Osteoblast (primary cell): Measurements from ENCODE around the gene GAR1. TPM values are rescaled to one million over a fixed set of nuclear protein-coding genes. Genes with fewer than 3 reads are reported as not detected.

ENCODE experiments used
- DNase-seq: peaks from one replicate; pipeline ENCODE4 v3.0.0; 2011; ENCODE audit warnings: low spot score, mixed read lengths; ENCODE audit not compliant: insufficient read length; ENCODE audit errors: missing footprints
- H2AFZ ChIP-seq: 2 replicates; pipeline ENCODE4 v1.6.0; 2011; ENCODE audit warnings: mild to moderate bottlenecking, low read length
- H3K27ac ChIP-seq: 2 replicates; pipeline ENCODE4 v1.5.1; 2011; ENCODE audit warnings: mild to moderate bottlenecking, low read depth, low read length, moderate library complexity
- H3K27me3 ChIP-seq: 2 replicates; pipeline ENCODE4 v1.6.0; 2012; ENCODE audit warnings: mild to moderate bottlenecking, control low read depth, inconsistent platforms, low read length, moderate library complexity; ENCODE audit not compliant: insufficient read depth
- H3K36me3 ChIP-seq: 2 replicates; pipeline ENCODE4 v1.5.1; 2011; ENCODE audit warnings: mild to moderate bottlenecking, low read length, control low read depth, moderate library complexity; ENCODE audit not compliant: insufficient read depth
- H3K4me1 ChIP-seq: 2 replicates; pipeline ENCODE4 v1.5.1; 2011; ENCODE audit warnings: mild to moderate bottlenecking, low read length, control low read depth, moderate library complexity; ENCODE audit not compliant: insufficient read depth
- H3K4me2 ChIP-seq: 2 replicates; pipeline ENCODE4 v1.6.0; 2011; ENCODE audit warnings: mild to moderate bottlenecking, low read length; ENCODE audit not compliant: insufficient read depth
- H3K4me3 ChIP-seq: fragments of 200-600 bp; sonication (generic); 3 replicates; pipeline ENCODE4 v1.5.1; 2012; ENCODE audit warnings: mild to moderate bottlenecking, low read length, inconsistent platforms; ENCODE audit not compliant: insufficient read depth
- H3K79me2 ChIP-seq: 2 replicates; pipeline ENCODE4 v1.6.0; 2012; ENCODE audit warnings: mild to moderate bottlenecking, low read length, control low read depth, inconsistent platforms; ENCODE audit not compliant: insufficient read depth
- H3K9me3 ChIP-seq: 2 replicates; pipeline ENCODE4 v1.5.1; 2011; ENCODE audit warnings: low read depth, low read length, control low read depth
- H4K20me1 ChIP-seq: 2 replicates; pipeline ENCODE4 v1.6.0; 2012; ENCODE audit warnings: mild to moderate bottlenecking, low read length, control low read depth; ENCODE audit not compliant: insufficient read depth
- CTCF ChIP-seq: IDR thresholded peaks from 2 replicates; pipeline ENCODE4 v1.5.1; 2011; ENCODE audit warnings: mild to moderate bottlenecking, low read depth, low read length, moderate library complexity; ENCODE audit errors: extremely low read depth
- total RNA-seq: library from RNA; depleted of rRNA; stranded (reverse); fragments of >200 nt; gene quantifications from 2 replicates; pipeline ENCODE4 v1.2.3, GENCODE V29; 2012

GAR1 gene
- total RNA-seq, 1 donor = 2.9 TPM

GRCh38 chr4:109795059-109795458, 20.5 kb upstream of the GAR1 start:
- no peak for TF ChIP-seq CTCF
- Histone ChIP-seq H4K20me1 (no peaks in the 10 kb centered on the region), H3K4me3 (no peak overlapping the region), H3K79me2 (no peaks in the 10 kb centered on the region), H3K27me3 (no peaks in the 10 kb centered on the region), H3K4me2 (no peak overlapping the region), H3K9me3 (no peaks in the 10 kb centered on the region), H3K27ac (no peak overlapping the region), H3K4me1 (no peaks in the 10 kb centered on the region), H3K36me3 (no peaks in the 10 kb centered on the region), H2AFZ (no peak overlapping the region)
- no peak for DNase-seq

GRCh38 chr4:109798866-109799265, 16.7 kb upstream of the GAR1 start:
- DNase-seq = no peak
- H3K9me3 ChIP-seq = no peaks in the 10 kb centered on the region
- TF ChIP-seq CTCF = no peak
- H3K79me2 ChIP-seq = no peaks in the 10 kb centered on the region
- no peaks in the 10 kb centered on the region for H4K20me1 ChIP-seq
- no peak overlapping the region for H3K4me3 ChIP-seq
- no peak overlapping the region for H3K4me2 ChIP-seq
- H3K36me3 ChIP-seq = no peaks in the 10 kb centered on the region
- H2AFZ ChIP-seq = no peak overlapping the region
- H3K27me3 ChIP-seq = no peaks in the 10 kb centered on the region
- peaks cover 4% of the 10 kb centered on the region for H3K4me1 ChIP-seq
- H3K27ac ChIP-seq = no peak overlapping the region

GRCh38 chr4:109801099-109801789, 14.3 kb upstream of the GAR1 start:
- Histone ChIP-seq H3K4me2 (peak overlapping the region; percentile 18), H2AFZ (peak overlapping the region; percentile 42), H3K9me3 (no peaks in the 10 kb centered on the region), H3K36me3 (no peaks in the 10 kb centered on the region), H3K4me1 (peaks cover 4% of the 10 kb centered on the region), H4K20me1 (no peaks in the 10 kb centered on the region), H3K79me2 (no peaks in the 10 kb centered on the region), H3K27ac (no peak overlapping the region), H3K4me3 (no peak overlapping the region), H3K27me3 (no peaks in the 10 kb centered on the region)
- TF ChIP-seq CTCF = no peak
- DNase-seq = no peak

- H3K9me3 ChIP-seq = no peaks in the 10 kb centered on the region
- H3K36me3 ChIP-seq = no peaks in the 10 kb centered on the region
- H3K27ac ChIP-seq = no peak within 1 kb of the TSS
- H3K79me2 ChIP-seq = no peaks in the 10 kb centered on the region
- DNase-seq = peak; percentile 63
- TF ChIP-seq CTCF = no peak
- H3K4me2 ChIP-seq = peak within 1 kb of the TSS; percentile 18
- peak within 1 kb of the TSS; percentile 42 for H2AFZ ChIP-seq
- H3K27me3 ChIP-seq = no peaks in the 10 kb centered on the region
- H3K4me3 ChIP-seq = no peak within 1 kb of the TSS
- H3K4me1 ChIP-seq = peaks cover 4% of the 10 kb centered on the region
- no peaks in the 10 kb centered on the region for H4K20me1 ChIP-seq
These were observed 13.7 kb upstream of the GAR1 start, which contains the start of gene CFI for GRCh38 chr4:109801895-109802319. TSS of gene CFI (minus strand) at chr4:109801999. CDS start at chr4:109801971, 28 bp downstream.
